Lung (tissue), 12 donors: ENCODE results near the gene SEMA4B. TPM values are rescaled to one million over a fixed set of nuclear protein-coding genes. Genes with fewer than 3 reads are reported as not detected.

Source experiments
- ATAC-seq: fragments of 200-7000 bp; cut with Tn5 transposase; one replicate; pipeline ENCODE4 v1.9.1; 2020; ENCODE audit warnings: moderate number of reproducible peaks; ENCODE audit not compliant: insufficient read depth, low FRiP score
- DNase-seq, 3 donors: peaks; one replicate each; pipeline ENCODE4 v3.0.0-alpha.2; 2013 to 2017
- H3K27ac ChIP-seq, 2 donors: one replicate each; pipeline ENCODE4 v1.5.1; 2013; ENCODE audit warnings: mild to moderate bottlenecking in 2 of 2, moderate library complexity in 2 of 2, control low read depth in 1 of 2, inconsistent platforms in 1 of 2, low read depth in 1 of 2, low read length in 1 of 2
- H3K27me3 ChIP-seq, 3 donors: one replicate each; pipeline ENCODE4 v1.5.1; 2013; ENCODE audit warnings: low read length in 2 of 3; ENCODE audit not compliant: control insufficient read depth in 3 of 3, insufficient read depth in 3 of 3
- H3K36me3 ChIP-seq, 4 donors: one replicate each; pipeline ENCODE4 v1.5.1; 2013; ENCODE audit warnings: low read length in 4 of 4, mild to moderate bottlenecking in 1 of 4, moderate library complexity in 1 of 4; ENCODE audit not compliant: control insufficient read depth in 4 of 4, insufficient read depth in 4 of 4
- H3K4me1 ChIP-seq, 5 donors: one replicate each; pipeline ENCODE4 v1.5.1; 2013; ENCODE audit warnings: low read length in 5 of 5, mild to moderate bottlenecking in 2 of 5, moderate library complexity in 1 of 5; ENCODE audit not compliant: control insufficient read depth in 5 of 5, insufficient read depth in 5 of 5
- H3K4me3 ChIP-seq: one replicate; pipeline ENCODE4 v1.5.1; 2013; ENCODE audit warnings: mild to moderate bottlenecking, control low read depth, moderate library complexity
- H3K9ac ChIP-seq, 2 donors: one replicate each; pipeline ENCODE4 v1.5.1; 2013; ENCODE audit warnings: low read length in 2 of 2, control low read depth in 1 of 2; ENCODE audit not compliant: insufficient read depth in 1 of 2
- H3K9me3 ChIP-seq, 4 donors: one replicate each; pipeline ENCODE4 v1.5.1; 2013; ENCODE audit warnings: low read length in 3 of 4, mild to moderate bottlenecking in 1 of 4, moderate library complexity in 1 of 4; ENCODE audit not compliant: control insufficient read depth in 4 of 4, insufficient read depth in 3 of 4
- CTCF ChIP-seq: IDR thresholded peaks from 2 replicates; pipeline ENCODE4 v1.5.1; 2012; ENCODE audit warnings: mild to moderate bottlenecking; ENCODE audit errors: control extremely low read depth, extremely low read depth
- whole genome bisulfite sequencing, 2 donors: extraction: QIAGEN DNeasy Blood & Tissue Kit; methylation state at CpG; one replicate each; pipeline ENCODE4 v1.1.7; 2013; 5-methylcytosine and 5-hydroxymethylcytosine counted together
- polyA plus RNA-seq, 2 donors: library from polyadenylated mRNA; stranded (reverse); fragments of 200-250 nt; gene quantifications; one replicate each; pipeline ENCODE4 v1.2.1, GENCODE V29; 2013
- total RNA-seq, 2 donors: library from RNA; depleted of rRNA in 1 of 2; stranded (reverse); fragments of >200 nt in 1 of 2; gene quantifications; one replicate each; pipeline ENCODE4 v1.2.1, GENCODE V29; 2014 to 2021
- donor health status: control.
- donor health status: control.
- donor health status: Bipolar disorder and iron deficiency.
- donor health status: healthy.
- donor health status: DM: yes; HTN: yes; CAD: no.

Gene SEMA4B
- total and polyA plus RNA-seq, 4 donors = 24.0 to 87.5 (median 69.8) TPM

GRCh38 chr15:90234096-90234988 is 33.2 kb downstream of the SEMA4B start, which contains the start of gene GDPGP1:
TSS of gene GDPGP1 (plus strand) at chr15:90234209. CDS start at chr15:90240909, 6,700 bp downstream.
- peaks cover 0 to 19% (median 3%) of the 10 kb centered on the region in 5 donors for H3K4me1 ChIP-seq
- H3K4me3 ChIP-seq = peak within 1 kb of the TSS; percentile 86
- peak in 1 of 3 donors; percentile 21 for DNase-seq
- no peaks in the 10 kb centered on the region for H3K9me3 ChIP-seq
- peak within 1 kb of the TSS; percentile 93 to 97 for H3K27ac ChIP-seq
- WGBS, 2 donors = 3 to 6% methylated on average over 36 to 49 of the region's 49 CpGs
- no peaks in the 10 kb centered on the region for H3K27me3 ChIP-seq
- peak within 1 kb of the TSS; percentile 73 to 93 for H3K9ac ChIP-seq
- TF ChIP-seq CTCF = no peak
- ATAC-seq = no peak
- peaks cover 3 to 14% (median 7%) of the 10 kb centered on the region in 4 donors for H3K36me3 ChIP-seq

DNA sequence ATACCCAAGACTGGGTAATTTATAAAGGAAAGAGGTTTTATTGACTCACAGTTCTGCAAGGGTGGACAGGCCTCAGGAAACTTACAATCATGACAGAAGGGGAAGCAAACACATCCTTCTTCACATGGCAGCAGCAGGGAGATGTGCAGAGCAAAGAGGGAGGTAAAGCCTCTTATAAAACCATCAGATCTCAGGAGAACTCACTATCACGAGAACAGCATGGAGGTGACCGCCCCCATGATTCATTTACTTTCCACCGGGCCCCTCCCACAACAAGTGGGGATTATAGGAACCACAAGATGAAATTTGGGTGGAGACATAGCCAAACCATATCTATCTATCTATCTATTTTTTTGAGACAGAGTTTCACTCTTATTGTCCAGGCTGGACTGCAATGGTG is 38.2 kb downstream of the SEMA4B start:
- TF ChIP-seq CTCF = no peak
- WGBS, 2 donors = 87 to 93% methylated on average over 3 of the region's 3 CpGs
- Histone ChIP-seq H3K4me1 (peaks cover 0 to 6% (median 3%) of the 10 kb centered on the region in 5 donors), H3K27ac (no peak overlapping the region), H3K27me3 (no peaks in the 10 kb centered on the region), H3K36me3 (peaks cover 0 to 9% (median 3%) of the 10 kb centered on the region in 4 donors), H3K9me3 (no peaks in the 10 kb centered on the region), H3K4me3 (no peak overlapping the region), H3K9ac (no peak overlapping the region)
- ATAC-seq = no peak
- DNase-seq = no peak

GRCh38 chr15:90240856-90241255 is 39.7 kb downstream of the SEMA4B start:
- no peak overlapping the region for H3K9ac ChIP-seq
- ATAC-seq = no peak
- no peak for DNase-seq
- no peak overlapping the region for H3K27ac ChIP-seq
- H3K4me1 ChIP-seq = no peaks in the 10 kb centered on the region
- peaks cover 0 to 9% (median 3%) of the 10 kb centered on the region in 4 donors for H3K36me3 ChIP-seq
- 92 to 94% methylated on average over 8 of the region's 8 CpGs for WGBS, 2 donors
- H3K27me3 ChIP-seq = no peaks in the 10 kb centered on the region
- H3K9me3 ChIP-seq = no peaks in the 10 kb centered on the region
- TF ChIP-seq CTCF = no peak
- H3K4me3 ChIP-seq = no peak overlapping the region
